ENCODE measurements around the gene ARHGAP21.

ARHGAP21 gene

DNA sequence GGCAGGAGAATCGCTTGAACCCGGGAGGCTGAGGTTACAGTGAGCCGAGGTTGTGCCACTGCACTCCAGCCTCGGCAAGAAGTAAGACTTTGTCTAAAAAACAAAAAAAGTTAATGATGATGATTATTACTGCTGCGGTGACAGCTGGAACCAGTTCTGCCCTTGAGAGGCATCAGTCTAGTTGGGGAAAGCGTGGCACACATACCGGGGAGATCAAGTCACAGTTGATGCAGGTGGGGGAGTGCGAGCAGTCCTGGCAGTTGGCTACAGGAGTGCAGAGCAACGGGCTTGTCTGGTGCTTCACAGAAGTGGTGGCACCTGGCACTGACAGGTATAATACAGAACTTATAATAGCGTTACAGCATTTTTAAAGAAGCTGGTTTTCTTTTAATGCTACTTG is 173.0 kb downstream of the ARHGAP21 start:
- FAIRE-seq (no peak), DNase-seq (ENCODE audit: insufficient read length, low spot score) (no peak)

DNA sequence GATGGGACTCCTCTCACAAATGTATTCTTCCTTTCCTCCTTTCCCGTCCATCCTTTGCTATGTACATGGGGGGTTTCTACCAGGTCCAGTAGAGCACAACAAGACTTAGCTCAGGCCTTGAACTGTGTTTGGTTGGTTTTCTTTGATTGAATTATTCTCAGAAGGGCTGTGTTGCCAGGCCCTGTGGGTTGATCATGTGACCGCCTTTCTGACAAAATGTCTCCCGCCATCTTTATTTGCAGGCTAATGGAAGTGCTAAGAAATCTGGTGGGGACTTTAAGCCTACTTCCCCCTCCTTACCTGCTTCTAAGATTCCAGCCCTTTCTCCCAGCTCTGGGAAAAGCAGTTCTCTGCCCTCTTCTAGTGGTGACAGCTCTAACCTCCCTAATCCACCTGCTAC is 178.1 kb downstream of the ARHGAP21 start:
- no peak for FAIRE-seq
- DNase-seq (ENCODE audit: insufficient read length, low spot score) = no peak

DNA sequence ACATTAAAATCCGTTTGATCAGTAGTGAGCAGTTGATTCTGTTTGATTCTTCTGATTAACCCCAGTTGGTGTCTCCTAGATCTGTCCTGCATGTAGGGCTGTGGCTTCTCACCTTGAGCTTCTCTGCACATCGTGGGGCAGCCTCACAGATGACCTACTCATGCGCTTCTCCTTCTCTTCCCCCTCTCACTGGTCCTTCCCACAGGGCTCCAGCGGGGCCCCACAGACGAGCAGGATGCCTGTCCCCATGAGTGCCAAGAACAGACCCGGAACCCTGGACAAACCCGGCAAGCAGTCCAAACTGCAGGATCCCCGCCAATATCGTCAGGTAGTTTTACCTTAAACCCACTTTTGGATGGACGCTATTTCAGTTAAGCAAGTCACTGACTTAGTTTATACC is 178.9 kb downstream of the ARHGAP21 start:
- DNase-seq (ENCODE audit: insufficient read length, low spot score) = no peak
- no peak for FAIRE-seq

DNA sequence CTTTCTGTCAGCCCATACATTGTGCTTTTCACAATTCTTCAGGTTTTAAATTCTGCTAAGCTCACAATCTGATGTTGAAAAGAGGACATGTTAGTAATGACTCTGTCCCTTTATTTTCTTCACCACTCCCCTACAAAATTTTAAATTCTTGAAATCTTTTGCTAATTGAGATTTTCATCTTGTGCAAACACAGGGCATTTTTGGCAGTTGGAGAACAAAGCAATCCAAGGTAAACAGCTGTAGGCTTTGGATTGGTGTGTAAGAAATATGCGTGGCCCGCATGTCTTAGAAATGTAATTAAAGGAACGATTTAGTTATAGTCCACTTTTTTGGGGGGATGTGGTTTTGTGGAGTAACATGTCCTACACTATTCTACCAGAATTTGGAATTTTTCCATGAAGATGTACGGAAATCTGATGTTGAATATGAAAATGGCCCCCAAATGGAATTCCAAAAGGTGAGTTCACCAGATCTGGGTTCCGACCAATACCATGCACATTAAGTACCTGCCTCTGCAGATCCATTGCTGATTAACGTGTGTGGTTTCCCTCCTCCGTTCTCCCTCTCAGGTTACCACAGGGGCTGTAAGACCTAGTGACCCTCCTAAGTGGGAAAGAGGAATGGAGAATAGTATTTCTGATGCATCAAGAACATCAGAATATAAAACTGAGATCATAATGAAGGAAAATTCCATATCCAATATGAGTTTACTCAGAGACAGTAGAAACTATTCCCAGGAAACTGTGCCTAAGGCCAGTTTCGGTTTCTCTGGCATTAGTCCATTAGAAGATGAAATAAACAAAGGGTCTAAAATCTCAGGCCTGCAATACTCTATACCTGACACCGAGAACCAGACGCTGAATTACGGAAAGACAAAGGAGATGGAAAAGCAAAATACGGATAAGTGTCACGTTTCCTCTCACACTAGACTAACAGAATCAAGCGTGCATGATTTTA is 181.1 kb downstream of the ARHGAP21 start:
- FAIRE-seq (no peak), DNase-seq (ENCODE audit: insufficient read length, low spot score) (no peak)

DNA sequence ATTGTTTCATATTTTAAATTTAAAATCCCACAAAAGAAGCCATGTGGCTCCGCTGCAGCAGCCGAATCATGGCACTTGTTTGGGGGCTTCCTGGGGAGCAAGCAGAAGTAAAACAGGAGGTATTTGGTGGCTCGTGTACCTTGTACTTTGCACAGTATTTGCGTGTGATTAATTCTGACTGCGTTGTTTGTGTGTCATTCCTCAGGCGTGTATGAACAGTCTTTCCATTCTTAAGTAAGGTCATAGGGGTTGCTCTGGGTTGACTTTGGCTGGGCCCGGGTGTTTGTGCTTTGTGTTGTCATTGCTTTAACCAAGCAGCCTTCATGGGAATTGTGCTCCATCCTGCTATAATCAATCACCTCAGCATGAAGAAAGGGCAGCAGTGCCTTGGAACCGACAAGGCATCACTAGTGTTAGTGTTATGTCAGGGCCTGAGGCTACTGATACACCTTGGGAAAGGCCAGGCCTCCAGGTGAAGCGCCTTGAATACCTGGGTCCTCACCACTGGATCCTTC is 182.4 kb downstream of the ARHGAP21 start:
- no peak for DNase-seq (ENCODE audit: insufficient read length, low spot score)
- no peak for FAIRE-seq

DNA sequence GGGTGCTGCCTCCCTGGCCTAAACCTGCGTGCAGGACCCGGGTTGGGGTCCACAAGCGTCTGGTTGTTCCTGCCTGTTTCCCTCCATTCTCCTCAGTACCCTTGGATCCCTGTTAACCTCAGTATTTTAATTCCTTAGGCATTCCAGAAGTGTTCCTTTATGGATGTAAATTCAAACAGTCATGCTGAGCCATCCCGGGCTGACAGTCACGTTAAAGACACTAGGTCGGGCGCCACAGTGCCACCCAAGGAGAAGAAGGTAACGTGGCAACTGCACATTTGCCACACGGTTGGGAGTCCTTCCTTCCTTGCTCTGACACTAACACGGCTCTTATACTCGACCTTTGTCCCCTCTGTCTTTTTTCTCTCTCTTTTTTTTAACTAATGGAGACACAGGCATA is 187.1 kb downstream of the ARHGAP21 start:
- DNase-seq (ENCODE audit: insufficient read length, low spot score) = no peak
- no peak for FAIRE-seq

DNA sequence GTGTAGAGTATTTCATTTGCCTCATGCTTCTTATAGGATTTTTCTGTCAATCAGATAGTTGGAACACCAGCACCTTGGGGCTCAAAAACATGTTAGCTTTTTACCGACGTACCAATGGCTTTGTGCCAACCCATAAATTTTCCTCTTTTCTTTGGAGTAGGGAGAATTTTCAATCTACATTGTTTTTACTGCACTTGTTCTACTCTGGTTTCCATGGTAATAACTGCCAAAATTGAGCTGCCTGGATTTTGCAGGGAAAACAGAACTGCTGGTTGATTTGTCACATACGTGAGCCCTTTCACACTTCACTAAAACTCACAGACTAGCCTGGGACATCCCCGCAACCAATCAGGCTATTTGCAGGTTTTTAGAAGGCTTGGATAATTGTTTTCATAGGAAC is 189.7 kb downstream of the ARHGAP21 start:
- DNase-seq (ENCODE audit: insufficient read length, low spot score) = no peak
- no peak for FAIRE-seq
